Stimulated activated CD4-positive, alpha-beta T cell treated with anti-CD3 and anti-CD28 coated beads, Interleukin-4, amount 100 ng/mL, for 48 hours (primary cell): ENCODE measurements around the gene IQGAP2.

Source experiments
- DNase-seq, 2 donors: peaks; one replicate each; pipeline ENCODE4 v3.0.0-alpha.2; 2020; ENCODE audit warnings: low read depth in 2 of 2

The IQGAP2 gene

DNA sequence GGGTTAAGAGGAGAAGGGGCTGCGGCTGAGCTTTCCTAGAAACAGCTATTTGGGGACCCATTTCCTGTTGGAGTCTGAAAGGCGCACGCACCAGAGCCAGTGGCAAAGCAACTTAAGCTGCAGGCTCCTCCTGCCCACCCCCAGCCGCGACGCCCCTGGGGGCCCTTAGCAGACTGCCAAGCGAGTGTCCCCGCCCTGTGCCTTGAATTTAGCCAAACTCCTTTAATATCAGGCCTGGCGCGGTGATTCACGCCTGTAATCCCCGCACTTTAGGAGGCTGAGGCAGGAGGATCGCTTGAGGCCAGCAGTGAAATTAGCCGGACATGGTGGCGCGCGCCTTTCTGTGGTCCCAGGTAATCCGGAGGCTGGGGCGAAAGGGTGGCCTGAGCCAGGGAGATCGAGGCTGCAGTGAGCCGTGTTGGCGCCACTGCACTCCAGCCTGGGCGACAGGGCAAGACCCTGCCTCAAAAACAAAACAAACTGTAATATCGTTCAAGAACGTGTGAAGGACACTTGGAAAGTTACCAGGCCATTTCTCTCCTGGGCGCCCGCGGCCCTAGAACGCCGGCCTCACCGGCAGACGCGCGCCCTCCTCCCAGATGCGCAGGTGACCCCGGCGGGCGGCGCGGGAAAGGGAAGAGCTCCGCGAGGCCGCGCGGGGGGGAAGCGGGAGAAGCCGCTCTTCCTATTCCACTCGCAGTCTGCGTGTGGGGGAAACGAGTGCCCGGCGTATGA is 311.8 kb downstream of the IQGAP2 start:
- no peak for DNase-seq

DNA sequence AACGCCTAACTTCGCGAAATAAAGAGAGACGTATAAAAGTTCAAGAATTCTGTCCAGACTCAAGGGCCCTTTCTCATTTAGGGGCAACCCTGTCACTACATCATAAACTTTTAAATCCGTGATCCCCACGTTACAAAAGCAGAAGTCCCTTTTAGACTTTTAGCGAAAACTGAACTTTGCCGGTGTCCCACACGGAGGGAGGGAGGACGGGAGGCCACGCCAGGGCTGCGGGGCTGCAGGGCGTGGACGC is 312.3 kb downstream of the IQGAP2 start:
- no peak for DNase-seq

DNA sequence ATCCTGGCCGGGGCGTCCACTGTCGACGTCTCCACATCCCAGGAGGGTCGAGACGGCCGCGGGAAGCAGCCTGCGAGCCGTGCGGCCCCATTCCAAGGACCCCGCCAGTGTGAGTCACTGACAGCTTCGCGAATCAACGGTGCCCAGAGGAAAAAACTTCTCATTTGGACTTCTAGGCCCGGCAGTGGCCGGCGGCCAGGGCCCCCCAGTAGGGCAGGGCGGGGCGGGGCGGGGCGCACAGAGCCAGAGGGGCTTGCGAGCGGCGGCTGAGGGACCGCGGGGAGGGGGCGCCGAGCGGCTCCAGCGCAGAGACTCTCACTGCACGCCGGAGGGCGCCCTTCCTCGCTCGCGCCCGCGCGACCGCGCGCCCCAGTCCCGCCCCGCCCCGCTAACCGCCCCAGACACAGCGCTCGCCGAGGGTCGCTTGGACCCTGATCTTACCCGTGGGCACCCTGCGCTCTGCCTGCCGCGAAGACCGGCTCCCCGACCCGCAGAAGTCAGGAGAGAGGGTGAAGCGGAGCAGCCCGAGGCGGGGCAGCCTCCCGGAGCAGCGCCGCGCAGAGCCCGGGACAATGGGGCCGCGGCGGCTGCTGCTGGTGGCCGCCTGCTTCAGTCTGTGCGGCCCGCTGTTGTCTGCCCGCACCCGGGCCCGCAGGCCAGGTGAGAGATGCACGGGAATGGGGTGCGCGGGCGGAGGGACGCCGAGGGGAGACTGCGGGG is 312.8 kb downstream of the IQGAP2 start, which contains the start of gene F2R:
Gene F2R, plus strand, starts transcription at position 391 of the 720 bp plus-strand sequence. Its CDS starts 182 bp downstream, at position 573.
- DNase-seq = peak; percentile 37 to 39

DNA sequence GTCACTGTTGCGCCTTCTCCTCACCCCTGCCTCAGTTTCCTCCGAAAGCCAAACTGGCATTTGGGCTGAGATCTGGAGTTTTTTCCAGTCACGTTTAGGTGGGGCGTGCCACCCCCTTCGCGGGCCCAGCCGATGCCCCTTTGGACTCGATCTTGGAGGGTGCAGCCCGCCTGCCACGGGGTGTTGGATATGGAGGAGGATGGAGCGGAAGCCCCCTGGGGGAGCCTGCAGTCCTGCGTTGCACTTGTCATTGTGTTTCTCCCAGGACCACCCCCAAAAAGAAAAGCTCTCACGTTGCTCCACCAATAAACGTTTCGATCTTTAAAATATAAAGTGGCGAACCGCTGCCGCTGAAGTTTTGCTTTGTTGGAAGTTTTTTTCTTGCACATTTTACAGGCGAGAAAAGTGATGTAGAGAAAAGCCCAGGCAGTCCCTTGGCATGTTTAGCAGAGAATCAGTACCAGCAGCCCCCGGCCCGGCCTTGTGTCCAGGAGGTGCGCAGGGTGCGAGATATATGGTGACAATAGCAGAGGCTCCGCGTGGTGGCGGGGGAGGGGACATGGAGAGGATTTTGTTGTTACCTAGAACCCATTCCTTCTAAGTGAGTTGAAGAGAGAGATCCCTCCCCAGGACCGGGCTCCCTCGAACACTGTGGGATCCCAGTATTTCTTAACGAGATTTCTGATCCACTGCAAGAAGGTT is 313.5 kb downstream of the IQGAP2 start:
- DNase-seq = no peak

DNA sequence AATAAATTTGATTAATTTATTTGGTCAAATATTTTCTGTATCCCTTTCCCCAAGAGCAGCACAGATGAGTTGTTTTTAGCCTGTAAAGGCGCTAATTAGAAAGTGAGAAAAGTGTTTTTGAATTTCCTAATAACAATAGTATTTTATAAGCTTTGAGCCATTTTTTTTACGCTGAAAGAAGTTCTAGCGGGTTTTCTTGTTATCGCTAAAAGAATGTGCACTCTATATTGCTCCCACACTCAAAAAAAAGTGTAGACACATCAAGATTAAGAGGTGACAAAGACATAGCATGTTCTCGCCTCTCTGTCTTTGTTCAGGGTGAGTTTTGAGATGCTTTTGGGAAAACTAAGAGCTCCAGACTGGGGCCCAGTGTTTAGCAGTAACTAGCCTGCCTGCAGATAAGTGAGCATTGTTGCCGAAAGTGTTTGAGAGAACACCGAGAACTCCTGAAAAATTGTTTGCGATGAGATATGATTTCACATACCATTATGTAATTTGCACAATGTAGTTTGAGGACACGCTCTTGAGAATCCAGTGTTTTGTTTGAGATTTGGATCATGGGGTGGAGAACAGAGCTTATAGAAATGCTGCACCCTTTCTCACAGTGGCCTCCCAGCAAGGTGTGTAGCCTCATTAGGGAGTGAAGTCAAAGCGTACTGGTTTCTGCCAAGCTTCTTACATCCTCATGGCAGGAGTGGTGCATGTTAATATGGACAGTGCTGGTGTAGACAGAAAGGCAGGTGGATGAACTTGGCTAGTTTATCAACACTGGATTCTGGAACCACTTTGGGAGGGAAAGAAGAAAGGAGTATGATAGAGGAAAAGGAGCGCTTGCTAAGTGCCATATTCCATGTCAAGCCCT is 314.4 kb downstream of the IQGAP2 start:
- no peak for DNase-seq

DNA sequence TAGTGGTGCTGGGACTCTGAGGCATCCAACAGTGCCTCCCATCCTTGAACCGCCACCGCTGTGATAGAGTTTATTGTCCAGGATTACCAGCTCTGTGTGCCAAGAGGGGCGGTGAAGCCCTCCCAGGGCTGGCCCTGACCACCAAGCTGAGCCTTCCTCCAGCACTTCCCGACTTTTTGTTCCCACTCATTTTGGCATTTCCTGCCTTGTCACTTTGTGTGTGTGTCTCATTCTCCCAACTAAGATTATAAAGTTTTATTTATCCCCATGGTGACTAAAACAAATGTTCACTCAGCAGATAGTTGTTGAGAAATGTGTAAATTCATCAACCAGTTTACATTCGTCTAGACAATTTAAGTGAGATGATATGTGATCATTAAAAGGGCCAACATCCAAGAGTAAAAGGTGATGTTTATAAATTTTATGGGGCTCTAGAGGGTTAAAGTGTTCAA is 315.3 kb downstream of the IQGAP2 start:
- DNase-seq = no peak

DNA sequence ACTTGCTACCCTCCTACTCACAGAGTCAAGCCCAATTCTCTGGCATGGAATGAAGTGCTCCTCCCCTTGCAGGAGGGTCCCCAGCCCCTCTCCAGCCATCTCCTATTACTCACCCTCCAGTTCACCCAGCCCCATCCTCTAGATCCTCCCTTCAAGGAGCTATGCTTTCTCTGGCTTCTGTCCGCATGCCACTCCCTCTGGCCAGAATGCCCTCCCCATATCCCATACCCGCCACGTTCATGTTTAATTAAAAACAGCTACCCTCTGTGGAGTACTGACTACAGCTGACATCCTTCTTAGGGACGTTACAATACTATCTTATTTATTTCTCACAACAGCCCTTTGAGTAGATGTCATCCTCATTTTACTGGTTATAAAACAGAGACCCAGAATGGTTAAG is 315.8 kb downstream of the IQGAP2 start:
- DNase-seq = no peak

DNA sequence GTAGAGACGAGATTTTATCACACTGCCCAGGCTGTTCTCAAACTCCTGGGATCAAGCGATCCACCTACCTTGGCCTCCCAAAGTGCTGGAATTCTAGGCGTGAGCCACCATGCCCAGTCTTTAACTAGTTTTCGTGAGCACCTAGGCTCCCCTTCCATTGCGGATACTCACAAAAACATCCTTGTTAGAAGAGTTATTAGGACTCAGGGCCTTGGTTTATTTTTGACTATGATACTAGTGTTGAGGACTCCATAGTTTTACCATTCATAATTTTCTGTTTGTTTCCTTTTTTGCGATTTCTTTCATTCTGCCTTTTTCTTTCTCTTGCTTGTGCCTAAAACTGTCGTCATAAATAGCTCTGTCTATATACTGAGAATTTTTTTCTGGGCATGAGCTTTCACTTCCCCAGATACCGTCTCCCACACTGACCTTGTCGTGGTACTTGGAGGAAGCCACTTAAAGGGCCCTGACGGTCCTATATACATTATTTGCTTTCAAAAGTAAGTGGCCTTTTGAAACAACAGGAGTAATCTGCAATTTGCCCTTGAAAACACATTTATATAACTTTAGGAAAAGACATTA is 318.0 kb downstream of the IQGAP2 start:
- no peak for DNase-seq

DNA sequence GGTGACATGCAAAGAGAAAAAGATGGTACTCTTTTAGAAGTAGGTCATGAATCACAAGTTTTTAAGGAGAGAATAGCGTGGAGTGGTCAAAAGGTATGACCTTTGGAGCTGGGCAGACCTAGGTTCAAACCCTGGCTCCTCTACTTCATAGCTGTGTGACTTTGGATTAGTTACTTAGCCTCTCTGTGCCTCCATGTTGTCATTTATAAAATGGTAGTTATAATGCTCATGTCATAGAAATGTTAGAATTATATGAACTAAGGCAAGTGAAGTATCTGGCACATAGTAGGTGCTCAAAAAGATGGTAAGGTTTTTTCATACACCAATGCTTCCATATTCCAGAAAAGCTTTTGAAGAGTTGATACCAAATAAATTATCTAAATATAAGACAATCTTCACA is 320.2 kb downstream of the IQGAP2 start:
- no peak for DNase-seq

DNA sequence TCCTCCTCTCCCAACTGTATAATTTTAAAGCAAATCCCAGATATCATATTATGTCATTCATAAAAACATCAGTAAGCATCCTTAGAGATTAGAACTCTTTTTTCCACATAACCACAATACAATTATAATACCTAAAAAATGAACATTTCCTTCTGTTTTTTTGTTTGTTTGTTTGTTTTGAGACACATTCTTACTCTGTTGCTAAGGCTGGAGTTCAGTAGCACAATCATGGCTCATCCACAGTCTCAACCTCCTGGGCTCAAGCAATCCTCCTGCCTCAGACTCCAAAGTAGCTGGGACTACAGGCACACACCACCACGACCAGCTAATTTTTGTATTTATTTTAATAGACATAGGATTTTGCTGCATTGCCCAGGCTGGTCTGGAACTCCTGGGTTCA is 320.8 kb downstream of the IQGAP2 start:
- DNase-seq = no peak

DNA sequence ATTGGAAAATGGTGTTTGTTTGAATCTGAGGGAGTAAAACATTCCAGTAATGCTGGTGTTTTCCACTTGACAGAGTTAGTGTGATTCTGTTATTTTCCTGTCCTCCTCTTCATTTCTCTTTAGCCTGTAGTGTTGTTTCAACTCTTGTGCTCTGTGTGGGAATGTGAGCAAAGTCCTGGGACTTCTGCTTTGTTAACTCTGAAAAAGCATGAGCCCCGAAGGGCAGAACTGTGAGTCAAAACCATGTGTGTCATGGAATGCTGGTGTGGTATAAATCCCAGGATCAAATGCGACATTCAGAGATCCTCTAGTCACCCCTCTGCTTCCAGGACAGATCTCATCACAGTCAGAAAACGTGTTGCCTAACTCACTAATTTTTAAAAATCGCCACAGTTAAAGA is 321.8 kb downstream of the IQGAP2 start:
- no peak for DNase-seq

DNA sequence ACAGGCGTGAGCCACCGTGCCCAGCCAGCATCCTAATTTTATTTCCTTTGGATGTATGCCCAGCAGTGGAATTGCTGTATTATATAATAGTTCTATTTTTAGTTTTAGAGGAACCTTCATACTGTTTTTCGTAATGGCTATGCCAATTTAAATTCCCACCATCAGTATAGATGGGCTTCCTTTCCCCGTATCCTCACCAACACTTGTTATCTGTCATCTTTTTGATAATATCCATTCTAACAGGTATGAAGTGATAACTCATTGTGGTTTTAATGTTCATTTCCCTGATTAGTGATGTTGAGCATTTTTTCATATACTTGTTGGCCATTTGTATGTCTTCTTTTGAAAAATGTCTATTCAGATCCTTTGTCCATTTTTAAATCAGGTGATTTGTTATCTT is 325.9 kb downstream of the IQGAP2 start:
- DNase-seq = no peak

DNA sequence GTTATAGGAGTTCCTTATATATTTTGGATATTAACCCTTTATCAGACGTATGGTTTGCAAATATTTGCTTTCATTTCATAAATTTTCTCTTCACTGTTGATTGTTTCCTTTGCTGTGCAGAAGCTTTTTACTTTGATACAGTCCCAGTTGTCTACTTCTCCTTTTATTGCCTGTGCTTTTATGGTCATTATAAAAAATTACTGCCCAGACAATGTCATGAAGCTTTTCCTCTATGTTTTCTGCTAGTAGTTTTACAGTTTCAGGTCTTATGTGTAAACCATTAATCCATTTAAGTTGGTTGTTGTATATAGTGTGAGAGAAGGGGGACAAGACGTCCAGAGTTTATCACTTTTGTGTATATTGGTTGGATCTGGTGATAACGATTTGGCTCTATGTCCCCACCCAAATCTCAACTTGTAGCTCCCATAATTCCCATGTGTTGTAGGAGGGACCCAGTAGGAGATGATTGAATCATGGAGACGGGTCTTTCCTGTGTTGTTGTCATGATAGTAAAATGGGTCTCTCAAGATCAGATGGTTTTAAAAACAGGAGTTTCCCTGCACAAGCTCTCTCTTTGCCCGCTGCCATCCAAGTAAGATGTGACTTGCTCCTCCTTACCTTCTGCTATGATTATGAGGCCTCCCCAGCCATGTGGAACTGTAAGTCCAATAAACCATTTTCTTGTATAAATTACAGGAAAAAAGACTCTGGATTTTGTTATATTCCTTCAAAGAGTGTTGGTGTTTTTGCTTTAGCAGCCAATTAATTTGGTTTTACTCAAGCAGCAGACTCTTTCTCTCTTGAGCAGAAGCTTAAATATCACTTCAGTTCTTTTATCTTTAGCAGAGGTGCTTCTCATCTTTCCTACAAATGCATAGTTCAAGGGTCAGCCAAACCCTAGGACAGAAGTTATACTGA is 326.5 kb downstream of the IQGAP2 start:
- DNase-seq = no peak

DNA sequence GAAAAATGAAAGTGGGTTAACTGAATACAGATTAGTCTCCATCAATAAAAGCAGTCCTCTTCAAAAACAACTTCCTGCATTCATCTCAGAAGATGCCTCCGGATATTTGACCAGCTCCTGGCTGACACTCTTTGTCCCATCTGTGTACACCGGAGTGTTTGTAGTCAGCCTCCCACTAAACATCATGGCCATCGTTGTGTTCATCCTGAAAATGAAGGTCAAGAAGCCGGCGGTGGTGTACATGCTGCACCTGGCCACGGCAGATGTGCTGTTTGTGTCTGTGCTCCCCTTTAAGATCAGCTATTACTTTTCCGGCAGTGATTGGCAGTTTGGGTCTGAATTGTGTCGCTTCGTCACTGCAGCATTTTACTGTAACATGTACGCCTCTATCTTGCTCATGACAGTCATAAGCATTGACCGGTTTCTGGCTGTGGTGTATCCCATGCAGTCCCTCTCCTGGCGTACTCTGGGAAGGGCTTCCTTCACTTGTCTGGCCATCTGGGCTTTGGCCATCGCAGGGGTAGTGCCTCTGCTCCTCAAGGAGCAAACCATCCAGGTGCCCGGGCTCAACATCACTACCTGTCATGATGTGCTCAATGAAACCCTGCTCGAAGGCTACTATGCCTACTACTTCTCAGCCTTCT is 329.4 kb downstream of the IQGAP2 start:
- DNase-seq = no peak

DNA sequence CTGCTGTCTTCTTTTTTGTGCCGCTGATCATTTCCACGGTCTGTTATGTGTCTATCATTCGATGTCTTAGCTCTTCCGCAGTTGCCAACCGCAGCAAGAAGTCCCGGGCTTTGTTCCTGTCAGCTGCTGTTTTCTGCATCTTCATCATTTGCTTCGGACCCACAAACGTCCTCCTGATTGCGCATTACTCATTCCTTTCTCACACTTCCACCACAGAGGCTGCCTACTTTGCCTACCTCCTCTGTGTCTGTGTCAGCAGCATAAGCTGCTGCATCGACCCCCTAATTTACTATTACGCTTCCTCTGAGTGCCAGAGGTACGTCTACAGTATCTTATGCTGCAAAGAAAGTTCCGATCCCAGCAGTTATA is 329.9 kb downstream of the IQGAP2 start:
- DNase-seq = no peak

DNA sequence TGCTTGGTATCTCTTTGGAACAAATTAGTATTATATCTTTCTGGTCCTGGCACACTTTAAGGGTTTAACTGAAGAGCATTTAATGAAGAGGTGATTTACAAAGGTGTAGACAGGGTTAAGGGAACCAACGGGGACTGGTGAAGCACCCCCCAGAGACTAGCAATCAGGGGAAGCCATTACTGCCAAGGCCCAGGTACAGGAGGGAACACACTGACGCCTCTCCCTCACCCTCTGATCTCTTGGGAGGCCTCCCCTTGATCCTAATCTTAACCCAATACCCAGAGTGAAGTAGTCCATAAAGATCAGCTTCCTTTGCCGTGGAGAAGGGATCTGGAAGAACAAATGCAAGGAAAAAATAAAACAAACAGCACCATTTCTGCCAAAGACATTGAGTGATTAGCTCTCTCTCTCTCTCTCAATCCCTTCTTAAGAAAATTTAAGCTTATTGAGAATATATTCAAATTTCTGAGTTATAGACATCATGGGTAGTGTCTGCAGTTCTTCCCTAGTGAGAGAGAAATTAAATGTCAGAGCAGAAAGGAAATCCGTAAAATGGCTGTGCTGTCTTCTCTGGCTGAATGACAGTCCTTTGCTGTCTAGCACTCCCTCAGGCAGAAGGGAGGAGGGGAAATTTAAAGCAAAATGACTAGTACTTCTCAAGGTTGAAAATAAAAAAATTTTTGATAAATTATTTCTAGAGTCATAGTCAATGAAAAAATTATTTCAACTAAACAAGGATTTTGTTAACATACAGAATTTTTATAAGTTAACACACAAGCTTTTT is 332.9 kb downstream of the IQGAP2 start:
- no peak for DNase-seq

DNA sequence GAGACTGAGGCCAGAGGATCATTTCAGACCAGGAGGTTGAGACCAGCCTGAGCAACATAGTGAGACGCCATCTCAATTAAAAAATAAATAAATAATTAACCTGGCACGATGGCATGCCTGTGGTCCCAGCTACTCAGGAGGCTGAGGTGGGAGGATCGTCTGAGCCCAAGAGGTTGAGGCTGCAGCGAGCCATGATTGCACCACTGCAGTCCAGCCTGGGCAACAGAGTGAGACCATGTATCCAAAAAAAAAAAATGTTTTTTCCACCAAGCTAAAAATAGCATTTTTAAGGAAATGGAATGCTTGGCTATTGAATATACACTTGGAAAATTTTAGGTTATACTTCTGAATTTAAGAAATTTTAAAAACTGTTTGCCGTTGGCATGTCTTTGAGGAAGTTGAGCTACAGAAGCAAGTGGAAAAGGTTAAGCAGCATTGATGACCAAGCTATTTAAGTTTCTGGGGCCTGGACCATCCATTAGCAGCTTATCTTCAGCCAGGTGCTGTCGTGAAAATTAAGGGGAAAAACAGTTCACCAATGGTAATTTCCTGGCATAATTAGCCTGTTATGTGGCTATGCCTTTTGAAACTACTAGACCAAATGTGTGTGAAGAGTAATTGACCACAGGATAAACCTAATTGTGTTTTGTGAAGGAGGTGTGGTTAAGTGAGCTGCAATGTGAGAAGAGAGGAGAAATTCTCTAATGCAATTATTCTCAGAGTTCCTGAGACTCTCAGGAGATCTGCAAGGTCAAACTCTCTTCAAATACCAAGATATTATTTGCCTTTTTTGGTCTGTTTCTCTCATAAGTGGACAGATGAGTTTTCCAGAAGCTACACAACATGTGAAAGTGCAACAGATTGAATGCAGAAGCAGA is 333.8 kb downstream of the IQGAP2 start:
- no peak for DNase-seq

DNA sequence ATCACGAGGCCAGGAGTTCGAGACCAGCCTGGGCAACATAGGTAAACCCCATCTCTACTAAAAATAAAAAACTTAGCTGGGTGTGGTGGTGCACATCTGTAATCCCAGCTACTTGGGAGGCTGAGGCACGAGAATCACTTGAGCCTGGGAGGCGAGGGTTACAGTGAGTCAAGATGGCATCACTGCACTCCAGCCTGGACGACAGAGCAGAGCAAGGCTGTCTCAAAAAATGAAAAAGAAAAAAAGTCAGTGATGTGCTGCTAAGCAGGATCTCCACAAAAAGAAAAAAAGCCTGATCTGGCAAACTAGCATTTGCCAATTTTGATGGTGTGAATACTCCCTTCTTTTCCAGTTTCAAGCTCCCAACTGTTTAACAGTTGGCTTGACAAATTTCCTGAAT is 334.8 kb downstream of the IQGAP2 start:
- no peak for DNase-seq
